ENCODE measurements around the gene DCBLD1.
A peak's percentile ranks its signal among the peaks of the same experiment; 100 is the strongest.

The DCBLD1 gene

DNA sequence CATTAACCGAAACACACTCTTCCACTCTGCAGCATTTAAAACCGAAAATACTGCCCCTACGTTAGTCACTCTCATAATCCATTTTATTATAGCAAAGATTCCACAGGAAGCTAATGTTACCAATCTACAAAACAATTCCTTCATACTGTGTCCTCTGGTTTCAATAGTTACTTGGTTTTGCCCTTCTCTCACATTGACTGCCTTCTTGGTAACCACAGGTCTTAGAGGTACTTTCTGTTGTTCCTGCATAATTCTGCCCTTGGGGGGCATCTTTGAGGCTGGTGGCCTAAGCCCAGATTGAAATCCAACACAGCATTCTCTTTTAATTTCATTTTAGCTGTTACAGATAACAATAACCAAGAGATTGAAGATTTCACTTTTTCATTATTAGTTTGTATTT, 9.8 kb upstream of the DCBLD1 start:
- H3K36me3 ChIP-seq (ENCODE audit: control insufficient read depth in 2 of 2, insufficient read depth in 1 of 2, low read length in 2 of 2): no peaks in the 10 kb centered on the region
- ChIA-PET POLR2A (no interaction called here), CTCF (interaction anchor here (0.6 to 1.2 kb wide), 2 partner anchors 23 to 304 kb away, joined by 3 to 7 read pairs; no protein-coding TSS in a partner anchor)
- TF ChIP-seq ZNF626 (tag by site-specific recombination; IDR thresholded peaks at IDR 0.05): no peak
- no peak for TF ChIP-seq ZNF514 (tag by site-specific recombination; IDR thresholded peaks at IDR 0.05)
- no peak for TF ChIP-seq ZNF174 (tag by site-specific recombination; IDR thresholded peaks at IDR 0.05)
- TF ChIP-seq TCF7L2 (IDR thresholded peaks at IDR 0.05; ENCODE audit: borderline replicate concordance, low read depth, low read length): no peak
- no peak for TF ChIP-seq ZNF169 (tag by site-specific recombination; IDR thresholded peaks at IDR 0.05)
- TF ChIP-seq ZNF404 (tag by site-specific recombination; IDR thresholded peaks at IDR 0.05): no peak
- TF ChIP-seq, protein P1, sequence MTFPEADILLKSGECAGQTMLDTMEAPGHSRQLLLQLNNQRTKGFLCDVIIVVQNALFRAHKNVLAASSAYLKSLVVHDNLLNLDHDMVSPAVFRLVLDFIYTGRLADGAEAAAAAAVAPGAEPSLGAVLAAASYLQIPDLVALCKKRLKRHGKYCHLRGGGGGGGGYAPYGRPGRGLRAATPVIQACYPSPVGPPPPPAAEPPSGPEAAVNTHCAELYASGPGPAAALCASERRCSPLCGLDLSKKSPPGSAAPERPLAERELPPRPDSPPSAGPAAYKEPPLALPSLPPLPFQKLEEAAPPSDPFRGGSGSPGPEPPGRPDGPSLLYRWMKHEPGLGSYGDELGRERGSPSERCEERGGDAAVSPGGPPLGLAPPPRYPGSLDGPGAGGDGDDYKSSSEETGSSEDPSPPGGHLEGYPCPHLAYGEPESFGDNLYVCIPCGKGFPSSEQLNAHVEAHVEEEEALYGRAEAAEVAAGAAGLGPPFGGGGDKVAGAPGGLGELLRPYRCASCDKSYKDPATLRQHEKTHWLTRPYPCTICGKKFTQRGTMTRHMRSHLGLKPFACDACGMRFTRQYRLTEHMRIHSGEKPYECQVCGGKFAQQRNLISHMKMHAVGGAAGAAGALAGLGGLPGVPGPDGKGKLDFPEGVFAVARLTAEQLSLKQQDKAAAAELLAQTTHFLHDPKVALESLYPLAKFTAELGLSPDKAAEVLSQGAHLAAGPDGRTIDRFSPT (tag by site-specific recombination; IDR thresholded peaks at IDR 0.05): no peak
- H3K27ac ChIP-seq (ENCODE audit: extremely low read depth, low read depth, low read length): no peak overlapping the region
- H3K4me1 ChIP-seq (ENCODE audit: control insufficient read depth, insufficient read depth, low read length): no peaks in the 10 kb centered on the region
- no peak overlapping the region for H3K4me3 ChIP-seq (ENCODE audit: low read depth, low read length)
- H3K9me3 ChIP-seq (ENCODE audit: control insufficient read depth, insufficient read depth, low read depth, low read length): no peaks in the 10 kb centered on the region

DNA sequence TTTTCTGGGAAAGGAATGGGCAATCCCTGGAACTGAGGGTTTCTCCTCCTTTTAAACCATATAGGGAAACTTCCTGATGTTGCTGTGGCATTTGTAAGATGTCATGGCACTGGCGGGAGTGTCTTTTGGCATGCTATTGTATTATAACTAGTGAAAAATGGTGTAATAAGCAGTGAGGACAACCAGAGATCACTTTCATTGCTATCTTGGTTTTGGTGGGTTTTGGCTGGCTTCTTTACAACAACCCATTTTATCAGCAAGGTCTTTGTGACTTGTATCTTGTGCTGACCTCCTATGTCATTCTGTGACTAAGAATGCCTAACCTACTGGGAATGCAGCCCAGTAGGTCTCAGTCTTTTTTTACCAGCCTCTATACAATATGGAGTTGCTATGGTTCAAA, 9.1 kb upstream of the DCBLD1 start:
- H3K4me1 ChIP-seq (ENCODE audit: control insufficient read depth, insufficient read depth, low read length): no peaks in the 10 kb centered on the region
- no peak overlapping the region for H3K4me3 ChIP-seq (ENCODE audit: low read depth, low read length)
- ChIA-PET POLR2A (no interaction called here), CTCF (interaction anchor here (1.2 kb wide), 1 partner anchor 24 kb away, joined by 7 read pairs; no protein-coding TSS in a partner anchor)
- no peak for TF ChIP-seq ZNF112 (tag by site-specific recombination; IDR thresholded peaks at IDR 0.05)
- TF ChIP-seq ZNF473 (tag by site-specific recombination; IDR thresholded peaks at IDR 0.05): no peak
- no peak for TF ChIP-seq ZNF16 (tag by site-specific recombination; IDR thresholded peaks at IDR 0.05; ENCODE audit: low read depth)
- H3K27ac ChIP-seq (ENCODE audit: extremely low read depth, low read depth, low read length): no peak overlapping the region
- H3K9me3 ChIP-seq (ENCODE audit: control insufficient read depth, insufficient read depth, low read depth, low read length): no peaks in the 10 kb centered on the region
- no peaks in the 10 kb centered on the region for H3K36me3 ChIP-seq (ENCODE audit: control insufficient read depth in 2 of 2, insufficient read depth in 1 of 2, low read length in 2 of 2)

DNA sequence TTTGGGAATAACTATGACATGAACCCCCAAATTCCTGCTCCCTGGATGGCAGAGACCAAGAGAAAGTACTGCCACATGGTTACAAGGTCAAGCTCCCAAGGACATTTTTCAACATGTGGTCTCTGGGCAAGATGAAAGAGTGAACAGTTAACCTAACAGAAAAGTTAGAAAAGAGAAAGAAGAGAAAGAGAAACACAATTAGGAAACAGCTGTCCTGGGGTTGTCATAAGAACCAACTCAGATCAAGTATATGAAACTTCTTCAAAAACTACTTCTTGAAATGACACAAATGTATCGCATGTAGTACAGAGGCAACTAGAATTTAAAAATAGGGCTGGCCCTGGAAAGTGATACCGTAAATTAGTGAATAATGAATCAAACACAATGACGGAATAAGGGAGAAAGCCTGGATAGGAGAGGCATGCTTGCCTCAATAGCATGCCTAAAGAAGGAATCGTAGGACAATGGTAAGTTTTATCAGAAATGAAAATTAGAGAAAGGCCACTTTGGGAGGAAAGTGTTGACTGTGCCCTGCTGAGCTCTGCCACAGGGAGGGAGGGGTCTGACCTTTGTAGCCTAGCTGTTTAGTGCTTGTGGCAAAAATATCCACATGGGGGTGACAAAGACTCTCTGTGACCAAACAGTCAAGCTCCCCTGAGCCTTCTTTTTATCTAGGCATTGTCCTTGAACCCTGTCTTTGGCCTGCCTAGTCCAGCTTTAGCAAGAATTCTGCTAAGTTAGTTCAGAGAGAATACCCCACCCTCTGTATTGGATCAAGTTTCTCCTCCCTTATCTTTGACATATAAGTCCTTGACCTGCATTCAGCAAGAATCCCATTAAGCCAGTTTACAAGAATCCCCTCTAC, 4.3 kb upstream of the DCBLD1 start:
- ChIA-PET POLR2A (interaction anchor here (1.1 kb wide), 1 partner anchor 124 kb away, joined by 4 read pairs; the partner anchor contains the start of gene GOPC), CTCF (interaction anchor here (0.6 to 5.9 kb wide), 12 partner anchors 11 to 1053 kb away, joined by 3 to 42 read pairs (median 5); no protein-coding TSS in a partner anchor)
- no peaks in the 10 kb centered on the region for H3K36me3 ChIP-seq (ENCODE audit: control insufficient read depth in 2 of 2, insufficient read depth in 1 of 2, low read length in 2 of 2)
- H3K9me3 ChIP-seq (ENCODE audit: control insufficient read depth, insufficient read depth, low read depth, low read length): no peaks in the 10 kb centered on the region
- H3K4me3 ChIP-seq (ENCODE audit: low read depth, low read length): no peak overlapping the region
- no peaks in the 10 kb centered on the region for H3K4me1 ChIP-seq (ENCODE audit: control insufficient read depth, insufficient read depth, low read length)
- no peak overlapping the region for H3K27ac ChIP-seq (ENCODE audit: extremely low read depth, low read depth, low read length)
- no peak for TF ChIP-seq MEIS1 (CRISPR knock-in tag; IDR thresholded peaks at IDR 0.05; ENCODE audit: borderline replicate concordance)
- TF ChIP-seq, protein P2, sequence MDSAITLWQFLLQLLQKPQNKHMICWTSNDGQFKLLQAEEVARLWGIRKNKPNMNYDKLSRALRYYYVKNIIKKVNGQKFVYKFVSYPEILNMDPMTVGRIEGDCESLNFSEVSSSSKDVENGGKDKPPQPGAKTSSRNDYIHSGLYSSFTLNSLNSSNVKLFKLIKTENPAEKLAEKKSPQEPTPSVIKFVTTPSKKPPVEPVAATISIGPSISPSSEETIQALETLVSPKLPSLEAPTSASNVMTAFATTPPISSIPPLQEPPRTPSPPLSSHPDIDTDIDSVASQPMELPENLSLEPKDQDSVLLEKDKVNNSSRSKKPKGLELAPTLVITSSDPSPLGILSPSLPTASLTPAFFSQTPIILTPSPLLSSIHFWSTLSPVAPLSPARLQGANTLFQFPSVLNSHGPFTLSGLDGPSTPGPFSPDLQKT (IDR thresholded peaks at IDR 0.05; ENCODE audit: borderline replicate concordance, low read depth, low read length): no peak
- TF ChIP-seq PRDM1 (tag by site-specific recombination; IDR thresholded peaks at IDR 0.05): peak; percentile 77
- TF ChIP-seq, protein P3, sequence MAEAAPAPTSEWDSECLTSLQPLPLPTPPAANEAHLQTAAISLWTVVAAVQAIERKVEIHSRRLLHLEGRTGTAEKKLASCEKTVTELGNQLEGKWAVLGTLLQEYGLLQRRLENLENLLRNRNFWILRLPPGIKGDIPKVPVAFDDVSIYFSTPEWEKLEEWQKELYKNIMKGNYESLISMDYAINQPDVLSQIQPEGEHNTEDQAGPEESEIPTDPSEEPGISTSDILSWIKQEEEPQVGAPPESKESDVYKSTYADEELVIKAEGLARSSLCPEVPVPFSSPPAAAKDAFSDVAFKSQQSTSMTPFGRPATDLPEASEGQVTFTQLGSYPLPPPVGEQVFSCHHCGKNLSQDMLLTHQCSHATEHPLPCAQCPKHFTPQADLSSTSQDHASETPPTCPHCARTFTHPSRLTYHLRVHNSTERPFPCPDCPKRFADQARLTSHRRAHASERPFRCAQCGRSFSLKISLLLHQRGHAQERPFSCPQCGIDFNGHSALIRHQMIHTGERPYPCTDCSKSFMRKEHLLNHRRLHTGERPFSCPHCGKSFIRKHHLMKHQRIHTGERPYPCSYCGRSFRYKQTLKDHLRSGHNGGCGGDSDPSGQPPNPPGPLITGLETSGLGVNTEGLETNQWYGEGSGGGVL (tag by site-specific recombination; IDR thresholded peaks at IDR 0.05): no peak
- no peak for TF ChIP-seq ZBTB48 (tag by site-specific recombination; IDR thresholded peaks at IDR 0.05)
- TF ChIP-seq ZNF302 (tag by site-specific recombination; IDR thresholded peaks at IDR 0.05; ENCODE audit: low read depth): no peak
- TF ChIP-seq MZF1 (tag by site-specific recombination; IDR thresholded peaks at IDR 0.05; ENCODE audit: borderline replicate concordance): peak; percentile 94; the same call in 1 of the 2 replicates
- TF ChIP-seq ZNF184 (tag by site-specific recombination; IDR thresholded peaks at IDR 0.05): no peak
- TF ChIP-seq, protein P4, sequence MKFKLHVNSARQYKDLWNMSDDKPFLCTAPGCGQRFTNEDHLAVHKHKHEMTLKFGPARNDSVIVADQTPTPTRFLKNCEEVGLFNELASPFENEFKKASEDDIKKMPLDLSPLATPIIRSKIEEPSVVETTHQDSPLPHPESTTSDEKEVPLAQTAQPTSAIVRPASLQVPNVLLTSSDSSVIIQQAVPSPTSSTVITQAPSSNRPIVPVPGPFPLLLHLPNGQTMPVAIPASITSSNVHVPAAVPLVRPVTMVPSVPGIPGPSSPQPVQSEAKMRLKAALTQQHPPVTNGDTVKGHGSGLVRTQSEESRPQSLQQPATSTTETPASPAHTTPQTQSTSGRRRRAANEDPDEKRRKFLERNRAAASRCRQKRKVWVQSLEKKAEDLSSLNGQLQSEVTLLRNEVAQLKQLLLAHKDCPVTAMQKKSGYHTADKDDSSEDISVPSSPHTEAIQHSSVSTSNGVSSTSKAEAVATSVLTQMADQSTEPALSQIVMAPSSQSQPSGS (tag by site-specific recombination; IDR thresholded peaks at IDR 0.05; ENCODE audit: low read depth): no peak
- TF ChIP-seq ZNF248 (tag by site-specific recombination; IDR thresholded peaks at IDR 0.05): no peak
- TF ChIP-seq ZNF423 (tag by site-specific recombination; IDR thresholded peaks at IDR 0.05): no peak
- peak; percentile 77; the same call in 1 of the 2 replicates for TF ChIP-seq TRIM28 (IDR thresholded peaks at IDR 0.05; ENCODE audit: borderline replicate concordance, low read length)
- TF ChIP-seq ZNF654 (tag by site-specific recombination; IDR thresholded peaks at IDR 0.05; ENCODE audit: low read depth): peak; percentile 44
